Smooth muscle cell (in vitro differentiated cells): Measurements from ENCODE around the gene CNNM1. TPM values are rescaled to one million over a fixed set of nuclear protein-coding genes. Genes with fewer than 3 reads are reported as not detected.

ENCODE experiments used
- DNase-seq: peaks from one replicate; lab custom pipeline; 2025; ENCODE audit not compliant: unreplicated experiment; lab: John Stamatoyannopoulos, UW
- H2AFZ ChIP-seq: fragments of 200-600 bp; sonication (generic); 2 replicates; pipeline ENCODE4 v1.6.0; 2016; ENCODE audit warnings: antibody characterized with exemption, low read depth, mild to moderate bottlenecking
- H3F3A ChIP-seq: fragments of 200-600 bp; sonication (generic); 2 replicates; pipeline ENCODE4 v1.6.0; 2017; ENCODE audit warnings: antibody characterized with exemption, low read depth
- H3K27ac ChIP-seq: fragments of 200-600 bp; sonication (generic); 2 replicates; pipeline ENCODE4 v1.5.1; 2016; ENCODE audit warnings: low read depth, mild to moderate bottlenecking
- H3K27me3 ChIP-seq: fragments of 200-600 bp; sonication (generic); 2 replicates; pipeline ENCODE4 v1.6.1; 2016; ENCODE audit warnings: low read depth, mild to moderate bottlenecking
- H3K36me3 ChIP-seq: fragments of 200-600 bp; sonication (generic); 2 replicates; pipeline ENCODE4 v1.5.1; 2016; ENCODE audit warnings: low read depth
- H3K4me1 ChIP-seq: fragments of 200-600 bp; sonication (generic); 2 replicates; pipeline ENCODE4 v1.5.1; 2016; ENCODE audit warnings: low read depth
- H3K4me2 ChIP-seq: fragments of 200-600 bp; sonication (generic); 2 replicates; pipeline ENCODE4 v1.6.0; 2016; ENCODE audit warnings: mild to moderate bottlenecking
- H3K4me3 ChIP-seq: fragments of 200-600 bp; sonication (generic); 2 replicates; pipeline ENCODE4 v1.5.1; 2016; ENCODE audit warnings: mild to moderate bottlenecking
- H3K79me2 ChIP-seq: fragments of 200-600 bp; sonication (generic); 2 replicates; pipeline ENCODE4 v1.6.0; 2016; ENCODE audit warnings: low read depth, mild to moderate bottlenecking
- H3K9ac ChIP-seq: fragments of 200-600 bp; sonication (generic); 2 replicates; pipeline ENCODE4 v1.6.0; 2016; ENCODE audit warnings: low read depth
- H3K9me3 ChIP-seq: fragments of 200-600 bp; sonication (generic); replicated peaks from 2 replicates; pipeline ENCODE4 v1.5.1; 2016; ENCODE audit warnings: low read depth
- H4K20me1 ChIP-seq: fragments of 200-600 bp; sonication (generic); 2 replicates; pipeline ENCODE4 v1.6.0; 2016; ENCODE audit warnings: low read depth
- whole genome bisulfite sequencing: methylation state at CpG from one replicate; pipeline ENCODE4 v1.1.7; 2016; ENCODE audit warnings: low lambda C conversion rate; 5-methylcytosine and 5-hydroxymethylcytosine counted together
- polyA plus RNA-seq: library from polyadenylated mRNA; unstranded; fragments of >200 nt; fragmentation: Nextera tagmentation; extraction: Ambion mirVana; gene quantifications from 2 replicates; pipeline ENCODE4 v1.2.1, GENCODE V29; 2016
- total RNA-seq: library from RNA; depleted of rRNA; stranded (reverse); fragments of >200 nt; gene quantifications from 2 replicates; pipeline ENCODE4 v1.2.3, GENCODE V29; 2014
- TF ChIP-seq, protein P1 (sequence below): fragments of 200-600 bp; sonication (generic); IDR thresholded peaks from 2 replicates; pipeline ENCODE4 v1.5.1; 2017; ENCODE audit warnings: borderline replicate concordance, mild to moderate bottlenecking, antibody characterized with exemption; ENCODE audit not compliant: insufficient read depth, poor library complexity, severe bottlenecking

Gene CNNM1
- total and polyA plus RNA-seq, 2 experiments from 2014 or later = 0.04 TPM; not detected in 1

DNA sequence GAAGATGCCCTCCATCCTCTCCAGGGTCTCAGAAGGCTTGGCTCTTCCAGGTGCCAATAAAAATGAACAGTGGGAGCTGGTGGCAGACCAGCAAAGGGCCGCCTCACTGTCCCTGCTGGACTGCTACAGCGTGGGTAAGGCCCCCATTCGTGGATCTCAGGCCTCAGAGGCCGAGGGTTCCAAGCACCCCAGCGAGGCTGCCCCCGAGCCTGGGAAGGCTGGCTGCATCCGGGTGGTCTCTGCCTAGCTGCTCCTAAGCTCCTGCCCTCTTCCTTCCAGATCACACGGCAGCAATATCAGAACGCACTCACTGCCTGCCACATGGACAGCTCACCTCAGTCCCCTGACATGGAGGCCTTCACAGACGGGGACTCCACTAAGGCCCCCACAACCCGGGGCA, 58.4 kb downstream of the CNNM1 start:
- no peaks in the 10 kb centered on the region for H3F3A ChIP-seq
- H3K79me2 ChIP-seq = no peaks in the 10 kb centered on the region
- no peaks in the 10 kb centered on the region for H3K36me3 ChIP-seq
- no peak overlapping the region for H3K4me2 ChIP-seq
- H3K4me3 ChIP-seq = no peak overlapping the region
- no peaks in the 10 kb centered on the region for H3K4me1 ChIP-seq
- H2AFZ ChIP-seq = no peak overlapping the region
- TF ChIP-seq, protein P1, sequence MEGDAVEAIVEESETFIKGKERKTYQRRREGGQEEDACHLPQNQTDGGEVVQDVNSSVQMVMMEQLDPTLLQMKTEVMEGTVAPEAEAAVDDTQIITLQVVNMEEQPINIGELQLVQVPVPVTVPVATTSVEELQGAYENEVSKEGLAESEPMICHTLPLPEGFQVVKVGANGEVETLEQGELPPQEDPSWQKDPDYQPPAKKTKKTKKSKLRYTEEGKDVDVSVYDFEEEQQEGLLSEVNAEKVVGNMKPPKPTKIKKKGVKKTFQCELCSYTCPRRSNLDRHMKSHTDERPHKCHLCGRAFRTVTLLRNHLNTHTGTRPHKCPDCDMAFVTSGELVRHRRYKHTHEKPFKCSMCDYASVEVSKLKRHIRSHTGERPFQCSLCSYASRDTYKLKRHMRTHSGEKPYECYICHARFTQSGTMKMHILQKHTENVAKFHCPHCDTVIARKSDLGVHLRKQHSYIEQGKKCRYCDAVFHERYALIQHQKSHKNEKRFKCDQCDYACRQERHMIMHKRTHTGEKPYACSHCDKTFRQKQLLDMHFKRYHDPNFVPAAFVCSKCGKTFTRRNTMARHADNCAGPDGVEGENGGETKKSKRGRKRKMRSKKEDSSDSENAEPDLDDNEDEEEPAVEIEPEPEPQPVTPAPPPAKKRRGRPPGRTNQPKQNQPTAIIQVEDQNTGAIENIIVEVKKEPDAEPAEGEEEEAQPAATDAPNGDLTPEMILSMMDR = no peak
- WGBS = 93% methylated on average over 11 of the region's 11 CpGs
- no peak overlapping the region for H3K27ac ChIP-seq
- DNase-seq = no peak
- no peaks in the 10 kb centered on the region for H3K27me3 ChIP-seq
- no peaks in the 10 kb centered on the region for H3K9me3 ChIP-seq
- no peaks in the 10 kb centered on the region for H4K20me1 ChIP-seq
- H3K9ac ChIP-seq = no peak overlapping the region

DNA sequence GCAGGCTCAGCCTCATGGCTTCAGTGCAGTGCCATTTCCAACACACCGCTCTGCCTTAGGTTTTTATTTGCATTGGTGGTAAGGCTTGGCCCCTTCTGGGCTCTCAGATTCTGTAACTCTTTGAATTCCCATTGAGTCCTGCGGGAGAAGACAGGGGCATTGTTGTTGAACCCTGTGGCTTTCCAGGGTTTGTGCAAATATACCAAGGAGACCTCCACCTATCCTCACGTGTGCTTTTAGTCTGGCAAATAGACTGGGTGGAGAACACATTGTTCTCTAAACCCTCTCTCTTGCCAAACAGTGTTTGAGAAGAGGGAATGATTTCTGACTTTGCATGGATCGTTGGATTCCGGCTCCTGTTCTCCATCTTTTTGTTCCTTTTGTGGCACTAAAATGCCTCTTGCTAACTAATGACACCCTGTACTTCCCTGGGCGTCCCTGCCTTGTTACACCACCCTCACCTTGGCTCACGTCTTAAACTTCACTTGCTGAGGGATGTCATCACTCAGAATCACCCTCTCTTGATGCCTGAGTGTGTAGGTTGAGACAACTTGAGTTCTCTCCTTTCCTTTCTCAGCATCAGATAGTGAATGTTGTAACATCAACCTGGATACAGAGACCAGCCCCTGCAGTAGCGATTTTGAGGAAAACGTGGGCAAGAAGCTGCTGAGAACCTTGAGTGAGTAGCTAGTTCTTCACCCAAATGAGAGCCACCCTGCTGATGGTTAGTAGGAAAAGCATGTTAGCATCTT, 60.7 kb downstream of the CNNM1 start:
- Histone ChIP-seq H3K27ac (no peak overlapping the region), H3K9me3 (no peaks in the 10 kb centered on the region), H3F3A (no peaks in the 10 kb centered on the region), H3K79me2 (no peaks in the 10 kb centered on the region), H3K4me2 (no peak overlapping the region), H3K9ac (no peak overlapping the region), H2AFZ (no peak overlapping the region), H3K27me3 (no peaks in the 10 kb centered on the region), H3K36me3 (no peaks in the 10 kb centered on the region), H4K20me1 (no peaks in the 10 kb centered on the region), H3K4me3 (no peak overlapping the region), H3K4me1 (no peaks in the 10 kb centered on the region)
- TF ChIP-seq, protein P1 = no peak
- 87% methylated on average over 9 of the region's 9 CpGs for whole genome bisulfite sequencing
- no peak for DNase-seq

DNA sequence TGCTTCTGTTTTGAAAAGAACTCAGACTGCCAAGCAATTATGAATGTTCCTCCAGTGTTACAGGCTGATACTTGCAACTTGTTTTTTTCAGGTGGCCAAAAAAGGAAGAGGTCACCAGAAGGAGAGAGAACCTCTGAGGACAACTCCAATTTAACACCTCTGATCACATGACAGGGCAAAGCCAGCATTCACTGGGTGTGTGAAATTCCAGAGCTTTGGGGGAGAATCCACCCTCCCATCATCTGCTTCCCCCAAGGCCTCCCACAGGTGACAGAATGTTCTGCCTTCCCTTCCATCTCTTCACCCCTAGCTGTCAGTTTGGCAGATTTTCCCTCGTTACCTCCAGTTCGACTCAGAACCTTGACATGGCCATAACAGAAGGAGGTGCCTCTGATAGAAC, 62.2 kb downstream of the CNNM1 start:
- Histone ChIP-seq H3K4me3 (no peak overlapping the region), H3K9me3 (no peaks in the 10 kb centered on the region), H3K79me2 (no peaks in the 10 kb centered on the region), H3F3A (no peaks in the 10 kb centered on the region), H3K27me3 (no peaks in the 10 kb centered on the region), H3K4me1 (no peaks in the 10 kb centered on the region), H3K36me3 (no peaks in the 10 kb centered on the region), H4K20me1 (no peaks in the 10 kb centered on the region), H2AFZ (no peak overlapping the region), H3K4me2 (no peak overlapping the region), H3K9ac (no peak overlapping the region), H3K27ac (no peak overlapping the region)
- TF ChIP-seq, protein P1 = no peak
- 86% methylated on average over 2 of the region's 2 CpGs for WGBS
- DNase-seq = no peak

DNA sequence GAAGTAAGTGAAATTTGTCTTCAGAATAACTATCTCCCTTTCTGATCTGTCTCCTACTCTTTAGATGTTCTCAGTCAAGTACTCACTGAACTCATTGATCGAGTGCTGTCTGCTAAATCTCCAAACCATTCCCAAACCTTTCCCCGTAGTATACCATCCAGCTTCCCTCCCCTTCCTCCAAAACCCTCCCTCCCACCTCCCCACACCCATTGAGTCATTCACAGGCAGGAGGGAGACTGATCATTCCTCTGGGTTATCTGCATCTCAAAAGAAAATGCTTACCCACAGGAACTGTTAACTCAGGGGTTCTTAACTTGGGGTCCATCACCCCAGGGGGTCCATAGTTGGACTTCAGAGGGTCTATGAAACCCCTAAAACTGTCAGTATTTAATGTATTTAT, 63.9 kb downstream of the CNNM1 start:
- Histone ChIP-seq H2AFZ (no peak overlapping the region), H3K4me3 (no peak overlapping the region), H4K20me1 (no peaks in the 10 kb centered on the region), H3K9ac (no peak overlapping the region), H3K9me3 (no peaks in the 10 kb centered on the region), H3K79me2 (no peaks in the 10 kb centered on the region), H3K4me2 (peak overlapping the region; percentile 68), H3K36me3 (no peaks in the 10 kb centered on the region), H3K27me3 (no peaks in the 10 kb centered on the region), H3K27ac (no peak overlapping the region), H3K4me1 (no peaks in the 10 kb centered on the region), H3F3A (peaks cover 11% of the 10 kb centered on the region)
- TF ChIP-seq, protein P1 = no peak
- 3% methylated on average over 2 of the region's 2 CpGs for WGBS
- DNase-seq = no peak
